Caki2 (cell line): ENCODE data around the gene NPDC1. TPM values are rescaled to one million over a fixed set of nuclear protein-coding genes. Genes with fewer than 3 reads are reported as not detected.
"Not testable (repeated sequence)": the region's sequence is repeated elsewhere in the genome, so short reads cannot be mapped to it uniquely, and the experiment has no call there.

Source experiments
- DNase-seq: peaks from one replicate; pipeline ENCODE4 v3.0.0-alpha.2; 2015; ENCODE audit warnings: low read depth
- in situ Hi-C: cut with HindIII; loops from 2 replicates; pipeline ENCODE4 v1.10.0; 2016; ENCODE audit warnings: low sequenced_read_pairs, low pct_unique_long_range_greater_than_20kb, mixed read lengths
- total RNA-seq: library from RNA; depleted of rRNA; stranded (reverse); fragments of >200 nt; shearing (Covaris generic); gene quantifications from 2 replicates; pipeline ENCODE4 v1.2.3, GENCODE V29; 2014; ENCODE audit warnings: low replicate concordance

The NPDC1 gene
- total RNA-seq, 1 experiment from 2014 or later: 31.8 TPM

DNA sequence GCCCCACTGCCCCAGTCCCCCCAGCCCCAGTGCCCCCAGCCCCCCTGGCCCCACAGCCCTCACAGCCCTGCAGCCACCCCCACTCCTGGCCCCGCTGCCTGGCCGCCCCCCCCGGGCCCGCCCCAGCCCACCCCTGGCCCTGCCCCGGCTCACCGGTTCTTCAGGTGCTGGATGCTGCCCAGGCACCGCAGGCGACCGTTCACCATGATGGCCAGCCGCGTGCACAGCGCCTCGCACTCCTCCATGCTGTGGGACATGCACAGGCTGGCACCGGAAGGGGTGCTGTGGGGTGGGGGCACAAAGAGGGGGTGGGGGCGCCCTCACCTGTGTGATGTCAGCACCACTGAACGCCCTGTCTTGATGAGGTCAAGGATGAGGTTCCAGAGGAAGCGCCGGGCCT is 36.8 kb downstream of the NPDC1 start:
- no peak for DNase-seq
- in situ Hi-C loops: no loop called here

- DNase-seq: no peak
- in situ Hi-C loops: no loop called here
Measured at GRCh38 chr9:137008312-137008711, 37.7 kb downstream of the NPDC1 start.

DNA sequence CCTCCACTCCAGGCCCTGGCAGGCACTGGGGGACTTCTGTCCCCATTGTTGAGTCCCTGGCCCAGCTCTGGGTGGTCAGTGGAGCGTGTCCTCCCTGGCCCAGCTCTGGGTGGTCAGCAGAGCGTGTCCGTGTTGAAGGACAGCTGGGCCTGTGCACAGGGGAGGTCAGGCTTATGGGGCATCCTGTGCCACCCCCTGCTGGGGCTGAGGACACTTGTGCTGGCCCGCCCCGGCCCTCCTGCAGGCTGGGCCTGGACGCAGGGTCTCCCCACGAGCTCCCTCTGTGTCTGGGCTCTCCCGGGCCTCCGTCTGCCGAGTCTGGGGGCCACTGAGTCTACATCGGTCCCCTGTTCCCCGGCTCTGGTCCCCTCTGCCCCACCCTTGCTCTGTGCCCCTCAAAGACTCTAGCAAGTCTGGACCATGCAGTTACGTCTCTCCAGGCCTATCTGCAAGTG is 38.1 kb downstream of the NPDC1 start:
- in situ Hi-C loops: no loop called here

DNA sequence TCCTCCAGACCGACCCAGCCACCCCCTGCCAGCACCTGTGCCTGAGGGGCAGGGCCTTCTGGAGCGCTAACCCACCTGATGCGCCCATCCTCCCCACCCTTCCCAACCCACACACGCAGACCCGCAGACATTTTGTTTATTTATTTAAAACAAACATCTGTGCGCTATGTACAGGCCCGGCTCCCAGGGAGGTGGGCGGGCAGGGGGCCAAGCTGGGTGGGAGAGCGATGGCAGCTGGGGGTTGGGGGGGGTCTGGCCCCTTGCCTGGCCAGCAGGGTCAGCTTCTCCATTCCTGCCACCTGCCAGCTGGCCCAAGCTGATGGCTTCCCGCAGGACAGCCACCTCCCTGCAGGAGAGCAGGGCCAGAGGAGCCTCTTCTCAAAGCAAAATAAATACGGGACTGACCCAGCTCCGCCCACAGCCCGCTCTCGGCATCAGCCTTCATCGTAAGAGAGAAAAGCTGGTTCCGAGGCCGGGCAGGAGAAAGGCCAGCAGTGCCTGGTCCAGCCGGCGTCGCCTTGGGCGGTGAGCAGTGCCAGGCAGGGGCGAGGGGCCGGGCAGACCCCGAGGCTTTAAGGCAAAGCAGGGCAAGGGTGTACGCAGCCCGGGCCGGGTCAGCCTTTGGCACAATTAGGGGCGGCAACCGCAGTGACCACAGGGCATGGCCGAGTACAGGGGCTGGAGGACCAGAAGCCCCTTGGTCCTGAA is 38.7 kb downstream of the NPDC1 start:
- in situ Hi-C loops: no loop called here
- DNase-seq: no peak

More for the DNA sequence above, 38.1 kb downstream of the NPDC1 start:
- DNase-seq: no peak

GRCh38 chr9:137006116-137007003 is 39.6 kb downstream of the NPDC1 start:
- in situ Hi-C loops: no loop called here

DNA sequence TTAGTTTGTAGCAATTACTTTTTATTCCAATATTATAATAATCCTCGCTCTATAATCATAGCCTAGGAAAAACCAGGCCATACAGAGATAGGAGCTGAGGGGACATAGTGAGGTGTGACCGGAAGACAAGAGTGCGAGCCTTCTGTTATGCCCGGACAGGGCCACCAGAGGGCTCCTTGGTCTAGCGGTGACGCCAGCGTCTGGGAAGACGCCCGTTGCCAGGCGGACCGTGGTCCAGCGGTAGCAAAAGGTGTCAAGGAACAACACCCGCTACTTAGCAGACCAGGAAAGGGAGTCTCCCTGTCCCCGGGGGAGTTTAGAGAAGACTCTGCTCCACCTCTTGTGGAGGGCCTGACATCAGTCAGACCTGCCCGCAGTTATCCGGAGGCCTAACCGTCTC is 41.7 kb downstream of the NPDC1 start:
- not testable (repeated sequence) for DNase-seq

More at GRCh38 chr9:137006116-137007003, 39.6 kb downstream of the NPDC1 start:
- no peak for DNase-seq

GRCh38 chr9:137002646-137003041 is 43.3 kb downstream of the NPDC1 start:
- in situ Hi-C loops: no loop called here
- DNase-seq: no peak

More for the DNA sequence above, 41.7 kb downstream of the NPDC1 start:
- in situ Hi-C loops: not testable (repeated sequence)

DNA sequence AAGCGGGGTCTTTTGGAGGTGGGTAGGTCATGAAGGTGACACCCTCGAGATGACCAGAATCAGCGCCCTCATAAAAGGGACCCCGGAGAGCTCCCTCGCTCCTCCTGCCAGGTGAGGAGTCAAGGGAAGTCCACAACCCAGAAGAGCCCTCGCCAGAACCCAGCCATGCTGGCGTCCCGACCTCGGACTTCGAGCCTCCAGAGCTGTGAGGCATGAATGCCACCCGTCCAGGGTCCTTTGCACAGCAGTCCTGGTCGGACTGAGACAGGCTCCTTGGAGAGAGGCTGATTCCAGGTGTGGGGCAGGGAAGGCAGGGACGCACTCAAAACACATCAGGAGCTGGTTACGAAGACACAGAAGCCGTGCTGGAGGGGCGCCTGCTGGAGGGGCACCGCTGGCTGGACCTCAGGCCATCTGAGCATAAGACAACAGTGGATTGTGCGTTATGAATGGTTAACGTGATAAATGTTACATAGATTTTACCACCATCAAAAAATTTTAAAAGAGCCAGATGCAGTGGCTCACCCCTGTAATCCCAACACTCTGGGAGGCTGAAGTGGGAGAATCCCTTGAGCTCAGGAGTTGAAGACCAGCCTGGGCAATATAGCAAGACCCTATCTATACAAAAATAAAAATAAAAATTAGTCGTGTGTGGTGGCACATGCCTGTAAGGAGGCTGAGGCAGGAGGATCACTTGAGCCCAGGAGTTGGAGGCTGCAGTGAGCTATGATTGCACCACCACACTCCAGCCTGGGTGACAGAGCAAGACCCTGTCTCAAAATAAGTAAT is 43.9 kb downstream of the NPDC1 start:
- no peak for DNase-seq
- in situ Hi-C loops: no loop called here

- no peak for DNase-seq
- in situ Hi-C loops: no loop called here
Measured at GRCh38 chr9:137000177-137000930, 45.6 kb downstream of the NPDC1 start.

- DNase-seq: no peak
- in situ Hi-C loops: no loop called here
Measured at GRCh38 chr9:136997830-136998234, 48.1 kb downstream of the NPDC1 start.

GRCh38 chr9:136997371-136997770 is 48.6 kb downstream of the NPDC1 start:
- no peak for DNase-seq
- in situ Hi-C loops: no loop called here

DNA sequence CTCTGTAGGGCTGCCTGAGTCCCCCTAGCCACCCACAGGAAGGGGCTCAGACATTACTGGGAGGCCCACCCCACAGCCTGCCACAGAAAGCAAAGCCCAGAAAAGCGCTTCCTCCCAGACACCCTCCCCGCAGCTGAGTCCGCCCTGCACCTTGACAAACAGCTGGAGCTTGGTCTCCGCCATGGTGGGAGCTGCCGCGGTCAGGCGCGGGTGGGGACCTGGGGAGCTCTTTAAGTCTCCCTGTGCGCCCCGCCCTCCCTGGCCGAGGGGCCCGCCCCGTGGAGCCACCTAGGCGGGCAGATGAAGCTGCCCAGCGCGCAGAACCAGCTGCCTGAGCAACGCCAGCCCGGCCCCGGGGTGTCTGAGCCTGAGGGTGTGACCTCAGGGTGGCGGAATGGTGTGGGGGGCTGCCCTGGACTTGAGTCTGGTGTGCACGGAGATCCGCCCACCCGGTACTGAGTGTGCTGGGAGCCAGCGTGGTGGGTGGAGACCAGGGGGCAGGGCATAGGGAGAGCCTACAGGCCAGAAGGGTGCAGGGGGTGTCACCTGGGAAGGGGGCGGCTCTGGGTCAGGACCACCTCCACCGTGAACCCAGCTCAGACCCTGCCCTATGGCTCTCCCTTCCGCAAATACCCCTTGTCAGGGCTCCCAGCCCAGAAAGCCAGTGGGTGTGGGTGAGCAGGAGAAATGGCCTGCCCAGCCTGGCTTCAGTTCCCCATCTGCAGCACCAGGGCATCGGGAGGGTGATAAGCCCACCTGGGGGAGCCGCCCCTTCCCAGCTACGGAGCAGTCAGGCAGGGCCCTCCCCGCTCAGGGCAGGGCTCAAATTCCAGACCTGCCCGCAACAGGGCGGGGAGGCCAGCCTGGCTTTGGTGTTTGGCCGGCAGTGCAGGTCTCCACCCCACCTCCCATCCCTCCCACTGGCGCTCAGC is 49.4 kb downstream of the NPDC1 start, which contains the start of gene CLIC3:
CLIC3 (minus strand) TSS at position 208 of the 932 bp plus-strand sequence; CDS start at position 183, 25 bp downstream.
- no peak for DNase-seq
- in situ Hi-C loops: no loop called here

DNA sequence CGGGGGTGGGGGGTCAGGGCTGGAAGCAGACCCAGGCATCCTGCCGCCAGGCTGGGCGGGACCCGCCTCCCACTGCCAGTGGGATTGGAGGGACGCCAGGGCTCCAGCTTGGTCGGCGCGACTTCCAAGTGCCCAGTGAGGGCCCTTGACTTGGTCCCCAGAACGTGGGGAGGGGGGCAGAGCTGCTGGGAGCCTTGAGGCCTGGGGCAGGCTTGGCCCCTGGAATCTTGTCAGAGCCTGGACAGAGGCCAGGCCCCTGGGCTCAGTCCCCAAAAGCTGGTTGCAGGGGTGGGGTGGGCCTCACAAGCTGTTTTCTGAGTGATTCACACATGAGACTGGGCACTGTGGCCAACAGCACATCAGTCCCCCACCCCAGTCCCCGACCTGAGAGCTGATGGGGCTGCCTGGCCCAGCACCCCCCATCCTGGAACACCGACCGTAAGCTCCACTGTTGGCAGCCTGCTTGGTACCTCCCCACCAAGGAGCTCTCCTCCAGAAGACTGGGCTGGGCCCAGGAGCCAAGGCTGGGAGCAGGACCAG is 50.1 kb downstream of the NPDC1 start:
- in situ Hi-C loops: no loop called here
- no peak for DNase-seq

DNA sequence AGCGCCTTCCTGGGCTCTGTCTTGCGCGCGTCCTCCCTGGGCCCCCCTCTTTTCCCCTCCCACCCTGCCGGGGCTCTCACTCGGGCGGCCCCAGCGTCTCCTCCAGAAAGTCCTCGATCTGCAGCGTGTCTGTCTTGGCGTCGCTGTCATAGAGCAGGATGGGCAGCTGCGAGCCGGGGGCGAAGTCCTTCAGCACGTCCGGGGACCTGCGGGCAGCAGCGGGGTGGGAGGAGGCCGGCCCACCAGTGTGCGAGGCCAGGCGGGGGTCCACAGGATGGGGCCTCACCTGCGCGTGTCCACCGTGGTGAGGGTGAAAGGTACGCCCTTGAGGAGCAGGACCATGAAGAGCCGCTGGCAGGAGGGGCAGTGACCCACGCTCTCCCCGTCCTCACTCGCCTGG is 50.6 kb downstream of the NPDC1 start:
- DNase-seq: no peak
- in situ Hi-C loops: no loop called here

DNA sequence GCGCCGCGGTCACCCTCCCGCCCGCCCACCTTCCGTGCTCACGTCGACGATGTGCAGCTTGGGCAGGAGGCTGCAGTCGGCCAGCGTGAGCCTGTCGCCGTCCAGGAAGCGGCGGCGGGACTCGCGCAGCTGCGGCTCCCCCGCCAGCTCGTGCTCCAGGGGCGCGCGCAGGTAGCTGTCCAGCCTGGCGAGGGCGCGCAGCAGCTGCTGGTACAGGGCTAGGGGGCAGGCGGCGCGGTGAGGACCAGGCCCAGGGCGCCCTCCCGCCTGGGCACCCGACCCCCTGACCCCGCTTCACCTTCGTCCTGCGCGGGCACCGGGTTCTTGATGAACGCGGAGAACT is 51.1 kb downstream of the NPDC1 start:
- in situ Hi-C loops: no loop called here
- DNase-seq: no peak

- DNase-seq: no peak
- in situ Hi-C loops: no loop called here
Measured at GRCh38 chr9:136994180-136994887, 51.6 kb downstream of the NPDC1 start.
